CD14-positive monocyte (primary cell): ENCODE measurements around the gene KCNMA1. TPM values are rescaled to one million over a fixed set of nuclear protein-coding genes. Genes with fewer than 3 reads are reported as not detected.

Experiments
- DNase-seq, 3 donors: peaks; one replicate each; pipeline ENCODE4 v3.0.0-alpha.2; 2011 to 2022
- H2AFZ ChIP-seq: 2 replicates; pipeline ENCODE4 v1.6.0; 2012; ENCODE audit warnings: mild to moderate bottlenecking, low read depth, low read length, inconsistent platforms; ENCODE audit not compliant: insufficient read depth, poor library complexity, severe bottlenecking
- H3K27ac ChIP-seq, 2 donors: 1 replicate in 1 of 2; 2 replicates in 1 of 2; pipeline ENCODE4 v1.5.1; 2012 to 2013; ENCODE audit warnings: low read length in 2 of 2, control low read depth in 1 of 2, inconsistent platforms in 1 of 2, low read depth in 1 of 2, mild to moderate bottlenecking in 1 of 2
- H3K27me3 ChIP-seq, 2 donors: one replicate each; pipeline versions ENCODE4 v1.6.0 to v1.6.1; 2011 to 2013; ENCODE audit warnings: low read length in 2 of 2; ENCODE audit not compliant: control insufficient read depth in 2 of 2, insufficient read depth in 2 of 2
- H3K36me3 ChIP-seq, 2 donors: replicated peaks in 1 of 2; 1 replicate in 1 of 2; 2 replicates in 1 of 2; pipeline versions ENCODE4 v1.5.1 to v1.6.1; 2012 to 2013; ENCODE audit warnings: low read length in 2 of 2, control low read depth in 1 of 2, inconsistent platforms in 1 of 2, mild to moderate bottlenecking in 1 of 2; ENCODE audit not compliant: insufficient read depth in 2 of 2, control insufficient read depth in 1 of 2
- H3K4me1 ChIP-seq, 2 donors: 1 replicate in 1 of 2; 2 replicates in 1 of 2; pipeline versions ENCODE4 v1.5.1 to v1.6.1; 2012 to 2013; ENCODE audit warnings: low read length in 2 of 2, control low read depth in 1 of 2, inconsistent platforms in 1 of 2, mild to moderate bottlenecking in 1 of 2, moderate library complexity in 1 of 2; ENCODE audit not compliant: insufficient read depth in 2 of 2, control insufficient read depth in 1 of 2
- H3K4me2 ChIP-seq: replicated peaks from 2 replicates; pipeline ENCODE3; 2012; ENCODE audit warnings: low read length, moderate library complexity, mild to moderate bottlenecking; ENCODE audit not compliant: poor library complexity, severe bottlenecking; ENCODE audit errors: extremely low read depth
- H3K4me3 ChIP-seq, 3 experiments: fragments of 200-600 bp in 1 of 3; sonication (generic) in 1 of 3; replicated peaks in 1 of 3; 1 replicate in 2 of 3; 2 replicates in 1 of 3; pipeline ENCODE4 v1.5.1; 2011 to 2013; ENCODE audit warnings: low read length in 3 of 3, mild to moderate bottlenecking in 3 of 3, control low read depth in 2 of 3, low read depth in 2 of 3, inconsistent platforms in 1 of 3, moderate library complexity in 1 of 3
- H3K79me2 ChIP-seq: 2 replicates; pipeline ENCODE4 v1.6.0; 2012; ENCODE audit warnings: mild to moderate bottlenecking, control low read depth, inconsistent platforms, low read length, moderate library complexity; ENCODE audit not compliant: insufficient read depth
- H3K9ac ChIP-seq: 2 replicates; pipeline ENCODE4 v1.6.0; 2017; ENCODE audit warnings: low read length, mild to moderate bottlenecking; ENCODE audit not compliant: insufficient read depth, poor library complexity, severe bottlenecking
- H3K9me3 ChIP-seq, 2 donors: replicated peaks in 1 of 2; 1 replicate in 1 of 2; 2 replicates in 1 of 2; pipeline versions ENCODE4 v1.5.1 to v1.6.1; 2012 to 2013; ENCODE audit warnings: low read length in 2 of 2, control low read depth in 1 of 2; ENCODE audit not compliant: control insufficient read depth in 1 of 2, insufficient read depth in 1 of 2
- H4K20me1 ChIP-seq: 2 replicates; pipeline ENCODE4 v1.6.0; 2012; ENCODE audit warnings: mild to moderate bottlenecking, low read length, control low read depth, moderate library complexity; ENCODE audit not compliant: insufficient read depth
- H3K27ac Mint-ChIP-seq, 7 donors: one replicate each; pipeline ENCODE4 v1.8.0; 2020; ENCODE audit warnings: mild to moderate bottlenecking in 7 of 7, mixed read lengths in 7 of 7, moderate library complexity in 6 of 7, inconsistent platforms in 2 of 7
- H3K27me3 Mint-ChIP-seq, 3 donors: one replicate each; pipeline ENCODE4 v1.8.0; 2021 to 2022; ENCODE audit warnings: low read depth in 3 of 3, mild to moderate bottlenecking in 3 of 3, mixed read lengths in 3 of 3, moderate library complexity in 3 of 3, inconsistent platforms in 1 of 3
- H3K36me3 Mint-ChIP-seq, 2 donors: one replicate each; pipeline ENCODE4 v1.8.0; 2020; ENCODE audit warnings: mixed read lengths in 2 of 2, inconsistent platforms in 1 of 2, mild to moderate bottlenecking in 1 of 2
- H3K4me1 Mint-ChIP-seq: one replicate; pipeline ENCODE4 v1.8.0; 2020; ENCODE audit warnings: mild to moderate bottlenecking, mixed read lengths
- H3K4me3 Mint-ChIP-seq, 2 donors: one replicate each; pipeline ENCODE4 v1.8.0; 2020; ENCODE audit warnings: mild to moderate bottlenecking in 2 of 2, mixed read lengths in 2 of 2, moderate library complexity in 1 of 2
- H3K9me3 Mint-ChIP-seq, 7 donors: one replicate each; pipeline ENCODE4 v1.8.0; 2020 to 2022; ENCODE audit warnings: mixed read lengths in 7 of 7, mild to moderate bottlenecking in 6 of 7, moderate library complexity in 6 of 7, inconsistent platforms in 2 of 7
- WGBS: methylation state at CpG from one replicate; pipeline ENCODE4 v1.1.5; 2013; ENCODE audit warnings: missing lambda C conversion rate; ENCODE audit not compliant: insufficient coverage; 5-methylcytosine and 5-hydroxymethylcytosine counted together
- intact Hi-C, 2 donors: fragments of 100-400 bp; cut with micrococcal nuclease; formaldehyde crosslinking; loops; one replicate each; pipeline versions ENCODE4 v1.15.0 to v1.15.1; 2023
- polyA plus RNA-seq, 3 donors: library from polyadenylated mRNA; depleted of rRNA in 1 of 3; unstranded in 2 of 3; stranded (reverse) in 1 of 3; fragments of 300-500 nt in 2 of 3; fragments of >200 nt in 1 of 3; fragmentation: Illumina TruSeq in 2 of 3; gene quantifications; 1 replicate in 2 of 3; 2 replicates in 1 of 3; pipeline ENCODE4 v1.2.3, GENCODE V29; 2012 to 2021
- TF ChIP-seq, protein P1 (sequence below): fragments of 200-600 bp; IDR thresholded peaks from one replicate; pipeline ENCODE4 v1.8.0; 2022; ENCODE audit warnings: antibody characterized with exemption, mild to moderate bottlenecking

The KCNMA1 gene
- polyA plus RNA-seq, 3 donors = 0.11 to 1.0 TPM; not detected in 1

DNA sequence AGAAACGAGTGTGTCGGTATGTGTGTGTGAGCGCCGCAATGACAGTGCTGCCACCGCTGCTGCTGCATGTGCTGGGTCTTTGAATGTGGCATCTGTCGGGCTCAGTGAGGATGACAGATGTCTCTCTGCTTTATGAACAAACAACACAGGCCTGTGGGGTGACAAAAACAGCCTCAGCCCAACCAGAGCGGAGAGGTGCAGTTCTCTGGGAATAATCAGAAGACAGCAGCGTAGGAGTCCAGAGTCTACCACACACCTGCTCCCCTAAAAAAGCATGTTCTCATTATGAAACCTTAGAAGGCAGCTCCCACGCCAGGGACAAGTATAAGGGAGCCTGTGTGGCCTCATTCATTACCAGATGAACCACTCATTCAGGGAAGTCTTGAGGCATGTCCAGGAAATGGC lies 278.3 kb downstream of the KCNMA1 start:
- H3K27ac ChIP-seq = no peak overlapping the region
- Mint-ChIP-seq H3K9me3 (peaks cover 0 to 11% (median 2%) of the 10 kb centered on the region in 7 donors), H3K4me3 (no peak overlapping the region), H3K4me1 (no peaks in the 10 kb centered on the region), H3K36me3 (no peaks in the 10 kb centered on the region), H3K27me3 (peaks cover 4 to 11% (median 5%) of the 10 kb centered on the region in 3 donors), H3K27ac (no peak overlapping the region)
- no peaks in the 10 kb centered on the region for H4K20me1 ChIP-seq
- no peak overlapping the region for H3K4me2 ChIP-seq
- intact Hi-C loops = no loop called here
- no peak for DNase-seq
- no peaks in the 10 kb centered on the region for H3K9me3 ChIP-seq
- H3K4me3 ChIP-seq = no peak overlapping the region
- H3K79me2 ChIP-seq = no peaks in the 10 kb centered on the region
- no peaks in the 10 kb centered on the region for H3K4me1 ChIP-seq
- TF ChIP-seq, protein P1, sequence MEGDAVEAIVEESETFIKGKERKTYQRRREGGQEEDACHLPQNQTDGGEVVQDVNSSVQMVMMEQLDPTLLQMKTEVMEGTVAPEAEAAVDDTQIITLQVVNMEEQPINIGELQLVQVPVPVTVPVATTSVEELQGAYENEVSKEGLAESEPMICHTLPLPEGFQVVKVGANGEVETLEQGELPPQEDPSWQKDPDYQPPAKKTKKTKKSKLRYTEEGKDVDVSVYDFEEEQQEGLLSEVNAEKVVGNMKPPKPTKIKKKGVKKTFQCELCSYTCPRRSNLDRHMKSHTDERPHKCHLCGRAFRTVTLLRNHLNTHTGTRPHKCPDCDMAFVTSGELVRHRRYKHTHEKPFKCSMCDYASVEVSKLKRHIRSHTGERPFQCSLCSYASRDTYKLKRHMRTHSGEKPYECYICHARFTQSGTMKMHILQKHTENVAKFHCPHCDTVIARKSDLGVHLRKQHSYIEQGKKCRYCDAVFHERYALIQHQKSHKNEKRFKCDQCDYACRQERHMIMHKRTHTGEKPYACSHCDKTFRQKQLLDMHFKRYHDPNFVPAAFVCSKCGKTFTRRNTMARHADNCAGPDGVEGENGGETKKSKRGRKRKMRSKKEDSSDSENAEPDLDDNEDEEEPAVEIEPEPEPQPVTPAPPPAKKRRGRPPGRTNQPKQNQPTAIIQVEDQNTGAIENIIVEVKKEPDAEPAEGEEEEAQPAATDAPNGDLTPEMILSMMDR = no peak
- H2AFZ ChIP-seq = no peak overlapping the region
- no peak overlapping the region for H3K9ac ChIP-seq
- 93% methylated on average over 9 of the region's 9 CpGs for WGBS
- H3K27me3 ChIP-seq = no peaks in the 10 kb centered on the region
- no peaks in the 10 kb centered on the region for H3K36me3 ChIP-seq

DNA sequence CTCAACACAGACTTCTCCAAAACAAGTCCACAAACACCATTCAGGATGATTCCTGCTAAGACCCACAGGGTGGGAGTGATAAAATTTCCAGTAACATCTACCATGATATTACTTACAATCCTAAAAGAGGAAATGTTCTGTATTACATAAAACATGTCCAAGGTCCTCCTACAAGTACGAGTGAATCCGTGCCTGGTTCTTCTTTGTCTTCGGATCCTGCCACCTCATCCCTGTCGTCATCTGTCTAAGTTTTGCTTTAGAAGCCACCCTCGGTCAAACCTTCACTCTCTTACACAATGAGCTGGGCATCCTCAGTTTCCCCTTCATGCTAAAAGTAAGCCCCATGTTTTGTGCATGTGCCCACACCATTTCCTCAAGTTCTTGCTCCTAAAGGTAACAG lies 279.0 kb downstream of the KCNMA1 start:
- Histone ChIP-seq H3K4me1 (no peaks in the 10 kb centered on the region), H3K27me3 (no peaks in the 10 kb centered on the region), H3K4me3 (no peak overlapping the region), H3K9me3 (no peaks in the 10 kb centered on the region), H3K27ac (no peak overlapping the region), H4K20me1 (no peaks in the 10 kb centered on the region), H3K79me2 (no peaks in the 10 kb centered on the region), H3K36me3 (no peaks in the 10 kb centered on the region), H2AFZ (no peak overlapping the region), H3K9ac (no peak overlapping the region), H3K4me2 (no peak overlapping the region)
- Mint-ChIP-seq H3K4me3 (no peak overlapping the region), H3K27me3 (peaks cover 0 to 11% (median 3%) of the 10 kb centered on the region in 3 donors), H3K27ac (no peak overlapping the region), H3K36me3 (no peaks in the 10 kb centered on the region), H3K4me1 (no peaks in the 10 kb centered on the region), H3K9me3 (peaks cover 0 to 11% (median 2%) of the 10 kb centered on the region in 7 donors)
- intact Hi-C loops = no loop called here
- TF ChIP-seq, protein P1 = no peak
- 88% methylated on average over 5 of the region's 5 CpGs for WGBS
- DNase-seq = no peak
